IMR-90 (cell line): ENCODE results near the gene SHISAL1. TPM values are rescaled to one million over a fixed set of nuclear protein-coding genes. Genes with fewer than 3 reads are reported as not detected.

Experiments
- ATAC-seq: fragments of 200-7000 bp; cut with Tn5 transposase; 2 replicates; pipeline ENCODE4 v1.9.1; 2020; ENCODE audit warnings: low read depth, mild to moderate bottlenecking, moderate library complexity
- BruUV-seq: library from RNA; stranded (reverse); fragments of 400-500 nt; replicated peaks from 2 replicates; lab custom pipeline; 2021; lab: Mats Ljungman, UMichigan
- CTCF ChIA-PET: fragments of 300-600 bp; formaldehyde crosslinking; extraction: SDS; loops from one replicate; lab custom pipeline; 2021; ENCODE audit warnings: antibody characterized with exemption; lab: Yijun Ruan, JAX
- POLR2A ChIA-PET: fragments of 300-600 bp; sonication (Branson Sonifier 250); formaldehyde crosslinking; loops from one replicate; lab custom pipeline; 2022; ENCODE audit warnings: antibody characterized with exemption; ENCODE audit not compliant: unreplicated experiment; lab: Charles Lee
- DNase-seq: peaks from one replicate; pipeline ENCODE4 v3.0.0; 2013
- H2AFZ ChIP-seq: replicated peaks from 2 replicates; pipeline ENCODE3; 2013; ENCODE audit warnings: low read length, mild to moderate bottlenecking; ENCODE audit not compliant: poor library complexity
- H2AK5ac ChIP-seq: 2 replicates; pipeline ENCODE4 v1.6.1; 2013; ENCODE audit warnings: low read depth, low read length, inconsistent platforms
- H2AK9ac ChIP-seq: replicated peaks from 2 replicates; pipeline ENCODE3; 2013; ENCODE audit warnings: mild to moderate bottlenecking, low read depth, low read length, moderate library complexity; ENCODE audit not compliant: poor library complexity
- H2BK120ac ChIP-seq: 2 replicates; pipeline ENCODE4 v1.6.1; 2013; ENCODE audit warnings: low read depth, low read length, inconsistent platforms
- H2BK15ac ChIP-seq: 3 replicates; pipeline ENCODE4 v1.6.1; 2013; ENCODE audit warnings: low read depth, low read length, inconsistent platforms
- H2BK20ac ChIP-seq: 2 replicates; pipeline ENCODE4 v1.6.1; 2013; ENCODE audit warnings: low read depth, mild to moderate bottlenecking, inconsistent platforms, low read length, moderate library complexity
- H2BK5ac ChIP-seq: 2 replicates; pipeline ENCODE4 v1.6.1; 2013; ENCODE audit warnings: mild to moderate bottlenecking, low read depth, low read length, inconsistent platforms; ENCODE audit not compliant: poor library complexity, severe bottlenecking
- H3K14ac ChIP-seq: replicated peaks from 2 replicates; pipeline ENCODE4 v1.6.1; 2013; ENCODE audit warnings: low read depth, low read length, inconsistent platforms
- H3K18ac ChIP-seq: 2 replicates; pipeline ENCODE4 v1.6.1; 2013; ENCODE audit warnings: low read depth, low read length, control low read depth
- H3K23ac ChIP-seq: 2 replicates; pipeline ENCODE4 v1.6.1; 2013; ENCODE audit warnings: low read depth, low read length, inconsistent platforms
- H3K27ac ChIP-seq: 2 replicates; pipeline ENCODE4 v1.5.1; 2013; ENCODE audit warnings: mild to moderate bottlenecking, control low read depth, low read length; ENCODE audit not compliant: insufficient read depth
- H3K27me3 ChIP-seq: 2 replicates; pipeline ENCODE4 v1.6.1; 2013; ENCODE audit warnings: low read length; ENCODE audit not compliant: control insufficient read depth, insufficient read depth
- H3K36me3 ChIP-seq: 2 replicates; pipeline ENCODE4 v1.6.1; 2013; ENCODE audit warnings: low read length, mixed read lengths; ENCODE audit not compliant: control insufficient read depth, insufficient read depth
- H3K4ac ChIP-seq: 2 replicates; pipeline ENCODE4 v1.6.1; 2013; ENCODE audit warnings: low read depth, low read length, inconsistent platforms
- H3K4me1 ChIP-seq: 2 replicates; pipeline ENCODE4 v1.6.1; 2013; ENCODE audit warnings: low read length, mixed read lengths; ENCODE audit not compliant: control insufficient read depth, insufficient read depth
- H3K4me2 ChIP-seq: 2 replicates; pipeline ENCODE4 v1.6.1; 2013; ENCODE audit warnings: low read depth, mild to moderate bottlenecking, control low read depth, low read length, moderate library complexity
- H3K4me3 ChIP-seq: 2 replicates; pipeline ENCODE4 v1.5.1; 2013; ENCODE audit warnings: low read depth, mild to moderate bottlenecking, control low read depth, low read length, moderate library complexity; ENCODE audit not compliant: insufficient read depth
- H3K56ac ChIP-seq: 2 replicates; pipeline ENCODE4 v1.6.1; 2013; ENCODE audit warnings: low read length, inconsistent platforms; ENCODE audit not compliant: insufficient read depth; ENCODE audit errors: extremely low read depth
- H3K79me1 ChIP-seq, 2 experiments: 2 replicates each; pipeline ENCODE4 v1.6.1; 2013; ENCODE audit warnings: low read length in 2 of 2, inconsistent platforms in 1 of 2, low read depth in 1 of 2
- H3K9ac ChIP-seq: 2 replicates; pipeline ENCODE4 v1.6.1; 2013; ENCODE audit warnings: low read depth, low read length, control low read depth
- H3K9me1 ChIP-seq: 2 replicates; pipeline ENCODE4 v1.6.1; 2013; ENCODE audit warnings: low read length, inconsistent platforms; ENCODE audit not compliant: insufficient read depth
- H3K9me3 ChIP-seq: 2 replicates; pipeline ENCODE4 v1.6.1; 2013; ENCODE audit warnings: low read length; ENCODE audit not compliant: control insufficient read depth, insufficient read depth
- H4K20me1 ChIP-seq: 2 replicates; pipeline ENCODE4 v1.6.1; 2013; ENCODE audit warnings: low read length, inconsistent platforms; ENCODE audit not compliant: insufficient read depth
- H4K5ac ChIP-seq: 2 replicates; pipeline ENCODE4 v1.6.1; 2013; ENCODE audit warnings: mild to moderate bottlenecking, low read depth, low read length, control low read depth
- H4K8ac ChIP-seq, 2 experiments: 2 replicates each; pipeline ENCODE4 v1.6.1; 2013; ENCODE audit warnings: low read depth in 2 of 2, low read length in 2 of 2, control low read depth in 1 of 2, inconsistent platforms in 1 of 2
- H4K91ac ChIP-seq: 2 replicates; pipeline ENCODE4 v1.6.1; 2013; ENCODE audit warnings: low read depth, low read length, inconsistent platforms; ENCODE audit not compliant: insufficient read depth
- BHLHE40 ChIP-seq: fragments of 150-350 bp; IDR thresholded peaks from 2 replicates; pipeline ENCODE4 v1.6.1; 2016; ENCODE audit warnings: mild to moderate bottlenecking, low read depth, low read length
- CHD1 ChIP-seq: IDR thresholded peaks from 2 replicates; pipeline ENCODE4 v1.6.1; 2012; ENCODE audit warnings: low read depth, low read length, improper control_type of control experiment
- ELK1 ChIP-seq: fragments of 150-350 bp; IDR thresholded peaks from 2 replicates; pipeline ENCODE4 v1.6.1; 2016; ENCODE audit warnings: low read depth, mild to moderate bottlenecking, low read length, moderate library complexity, borderline replicate concordance
- FOS ChIP-seq: fragments of 150-350 bp; IDR thresholded peaks from 2 replicates; pipeline ENCODE4 v1.6.1; 2016; ENCODE audit warnings: low read depth, low read length
- MAFK ChIP-seq: IDR thresholded peaks from 2 replicates; pipeline ENCODE4 v1.6.1; 2012; ENCODE audit warnings: low read depth, low read length, improper control_type of control experiment
- MAZ ChIP-seq: IDR thresholded peaks from 2 replicates; pipeline ENCODE4 v1.6.1; 2012; ENCODE audit warnings: low read depth, mild to moderate bottlenecking, low read length, improper control_type of control experiment, moderate library complexity, borderline replicate concordance
- MXI1 ChIP-seq: IDR thresholded peaks from 2 replicates; pipeline ENCODE4 v1.6.1; 2012; ENCODE audit warnings: low read depth, mild to moderate bottlenecking, low read length, moderate library complexity, borderline replicate concordance
- NFE2L2 ChIP-seq: fragments of 150-350 bp; IDR thresholded peaks from 2 replicates; pipeline ENCODE4 v1.6.1; 2016; ENCODE audit warnings: low read depth, mild to moderate bottlenecking, low read length
- RCOR1 ChIP-seq: IDR thresholded peaks from 2 replicates; pipeline ENCODE4 v1.6.1; 2012; ENCODE audit warnings: mild to moderate bottlenecking, low read length, improper control_type of control experiment; ENCODE audit not compliant: insufficient replicate concordance
- SMC3 ChIP-seq: fragments of 150-350 bp; IDR thresholded peaks from 2 replicates; pipeline ENCODE4 v1.6.1; 2016; ENCODE audit warnings: low read depth, mild to moderate bottlenecking, antibody characterized with exemption, low read length, moderate library complexity
- USF2 ChIP-seq: fragments of 150-350 bp; IDR thresholded peaks from 2 replicates; pipeline ENCODE4 v1.6.1; 2017; ENCODE audit warnings: mild to moderate bottlenecking, antibody characterized with exemption, low read length, low read depth
- WGBS, 2 experiments: methylation state at CpG; one replicate each; pipeline versions ENCODE4 v1.1.5 to v1.1.7; 2013; ENCODE audit warnings: missing lambda C conversion rate in 2 of 2; ENCODE audit not compliant: insufficient read length in 1 of 2; ENCODE audit errors: extremely low coverage in 2 of 2; 5-methylcytosine and 5-hydroxymethylcytosine counted together
- dilution Hi-C: fragments of 300-500 bp; cut with HindIII; formaldehyde crosslinking; loops from one replicate; pipeline ENCODE4 v1.14.3; 2018; ENCODE audit warnings: low sequenced_read_pairs; ENCODE audit not compliant: unreplicated experiment
- in situ Hi-C: fragments of 300-500 bp; cut with MboI; formaldehyde crosslinking; loops from 3 replicates; pipeline ENCODE4 v1.14.3; 2019; ENCODE audit warnings: low sequenced_read_pairs, inconsistent platforms, mixed read lengths
- intact Hi-C: fragments of 100-400 bp; cut with micrococcal nuclease; formaldehyde crosslinking; loops from 2 replicates; pipeline ENCODE4 v1.10.0; 2022
- polyA plus RNA-seq, 3 experiments: library from polyadenylated mRNA; depleted of rRNA; stranded (reverse); fragments of >200 nt; gene quantifications; 2 replicates each; pipeline ENCODE4 v1.2.3, GENCODE V29; 2012; ENCODE audit warnings: low replicate concordance in 1 of 3
- total RNA-seq: library from RNA; depleted of rRNA; stranded (reverse); fragments of >200 nt; gene quantifications from 2 replicates; pipeline ENCODE4 v1.2.3, GENCODE V29; 2012
- TF ChIP-seq, protein P1 (sequence below): conservative IDR thresholded peaks from 2 replicates; pipeline ENCODE4 v1.5.1; 2012; ENCODE audit warnings: mild to moderate bottlenecking, low read depth, low read length, improper control_type of control experiment

SHISAL1 gene
- total and polyA plus RNA-seq, 2 of the 4 experiments (the other 2 are of a cell fraction): 1.0 to 1.4 TPM

- Histone ChIP-seq H2BK15ac (0 out of 3 replicates have a peak overlapping the region, but pooled peaks have one; percentile 56), H3K4me2 (peak overlapping the region; percentile 37), H3K18ac (no peak overlapping the region; the same call in 1 of the 2 replicates), H3K79me1 (no peaks in the 10 kb centered on the region), H4K20me1 (peaks cover 8% of the 10 kb centered on the region; the same call in 1 of the 2 replicates), H2BK20ac (no peak overlapping the region; the same call in 1 of the 2 replicates), H4K8ac (peak overlapping the region in 1 of 2 experiments; percentile 59; a peak in 1 of 4 replicates), H2AK5ac (peak overlapping the region; percentile 86), H3K27me3 (peaks cover 16% of the 10 kb centered on the region), H3K14ac (no peak overlapping the region), H2AFZ (peak overlapping the region; percentile 85), H2AK9ac (no peak overlapping the region), H3K4me3 (peak overlapping the region; percentile 40), H3K56ac (no peak overlapping the region), H3K4ac (peak overlapping the region; percentile 20; the same call in 1 of the 2 replicates), H3K4me1 (peaks cover 4% of the 10 kb centered on the region; the same call in 1 of the 2 replicates), H3K9ac (peak overlapping the region; percentile 6), H4K91ac (peak overlapping the region; percentile 13; the same call in 1 of the 2 replicates), H4K5ac (no peak overlapping the region), H3K9me3 (no peaks in the 10 kb centered on the region), H3K36me3 (no peaks in the 10 kb centered on the region), H2BK5ac (no peak overlapping the region), H3K27ac (no peak overlapping the region), H3K9me1 (peaks cover 15% of the 10 kb centered on the region), H2BK120ac (peak overlapping the region; percentile 37; the same call in 1 of the 2 replicates), H3K23ac (peak overlapping the region; percentile 64)
- ATAC-seq: peak; percentile 75
- peak; percentile 33 for DNase-seq
- in situ Hi-C loops (loop anchor here (10.0 kb wide), 1 partner anchor 337 kb away; no protein-coding TSS in a partner anchor), dilution Hi-C loops (no loop called here), intact Hi-C loops (no loop called here)
- CTCF ChIA-PET: interaction anchor here (0.9 to 1.1 kb wide), 2 partner anchors 9 to 29 kb away, joined by 3 read pairs; no protein-coding TSS in a partner anchor
- WGBS, 2 experiments: 10 to 100% methylated on average over 3 to 34 of the region's 55 CpGs
- POLR2A ChIA-PET: interaction anchor here (0.6 kb wide), 1 partner anchor 834 kb away, joined by 4 read pairs; no protein-coding TSS in a partner anchor
- no TSS peak for BruUV-seq
- TF ChIP-seq ELK1 (no peak), FOS (no peak), CHD1 (no peak), MXI1 (no peak), MAFK (no peak), USF2 (no peak), SMC3 (peak; percentile 20; the same call in 1 of the 2 replicates), MAZ (no peak), NFE2L2 (no peak), RCOR1 (no peak), BHLHE40 (no peak)
- TF ChIP-seq, protein P1, sequence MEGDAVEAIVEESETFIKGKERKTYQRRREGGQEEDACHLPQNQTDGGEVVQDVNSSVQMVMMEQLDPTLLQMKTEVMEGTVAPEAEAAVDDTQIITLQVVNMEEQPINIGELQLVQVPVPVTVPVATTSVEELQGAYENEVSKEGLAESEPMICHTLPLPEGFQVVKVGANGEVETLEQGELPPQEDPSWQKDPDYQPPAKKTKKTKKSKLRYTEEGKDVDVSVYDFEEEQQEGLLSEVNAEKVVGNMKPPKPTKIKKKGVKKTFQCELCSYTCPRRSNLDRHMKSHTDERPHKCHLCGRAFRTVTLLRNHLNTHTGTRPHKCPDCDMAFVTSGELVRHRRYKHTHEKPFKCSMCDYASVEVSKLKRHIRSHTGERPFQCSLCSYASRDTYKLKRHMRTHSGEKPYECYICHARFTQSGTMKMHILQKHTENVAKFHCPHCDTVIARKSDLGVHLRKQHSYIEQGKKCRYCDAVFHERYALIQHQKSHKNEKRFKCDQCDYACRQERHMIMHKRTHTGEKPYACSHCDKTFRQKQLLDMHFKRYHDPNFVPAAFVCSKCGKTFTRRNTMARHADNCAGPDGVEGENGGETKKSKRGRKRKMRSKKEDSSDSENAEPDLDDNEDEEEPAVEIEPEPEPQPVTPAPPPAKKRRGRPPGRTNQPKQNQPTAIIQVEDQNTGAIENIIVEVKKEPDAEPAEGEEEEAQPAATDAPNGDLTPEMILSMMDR: peak; percentile 28; the same call in 1 of the 2 replicates
Measured at GRCh38 chr22:44331881-44332714, 19.3 kb upstream of the SHISAL1 start.
